ENCODE measurements around the gene E4F1. TPM values are rescaled to one million over a fixed set of nuclear protein-coding genes. Genes with fewer than 3 reads are reported as not detected.

Gene E4F1, protein sequence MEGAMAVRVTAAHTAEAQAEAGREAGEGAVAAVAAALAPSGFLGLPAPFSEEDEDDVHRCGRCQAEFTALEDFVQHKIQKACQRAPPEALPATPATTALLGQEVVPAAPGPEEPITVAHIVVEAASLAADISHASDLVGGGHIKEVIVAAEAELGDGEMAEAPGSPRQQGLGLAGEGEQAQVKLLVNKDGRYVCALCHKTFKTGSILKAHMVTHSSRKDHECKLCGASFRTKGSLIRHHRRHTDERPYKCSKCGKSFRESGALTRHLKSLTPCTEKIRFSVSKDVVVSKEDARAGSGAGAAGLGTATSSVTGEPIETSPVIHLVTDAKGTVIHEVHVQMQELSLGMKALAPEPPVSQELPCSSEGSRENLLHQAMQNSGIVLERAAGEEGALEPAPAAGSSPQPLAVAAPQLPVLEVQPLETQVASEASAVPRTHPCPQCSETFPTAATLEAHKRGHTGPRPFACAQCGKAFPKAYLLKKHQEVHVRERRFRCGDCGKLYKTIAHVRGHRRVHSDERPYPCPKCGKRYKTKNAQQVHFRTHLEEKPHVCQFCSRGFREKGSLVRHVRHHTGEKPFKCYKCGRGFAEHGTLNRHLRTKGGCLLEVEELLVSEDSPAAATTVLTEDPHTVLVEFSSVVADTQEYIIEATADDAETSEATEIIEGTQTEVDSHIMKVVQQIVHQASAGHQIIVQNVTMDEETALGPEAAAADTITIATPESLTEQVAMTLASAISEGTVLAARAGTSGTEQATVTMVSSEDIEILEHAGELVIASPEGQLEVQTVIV
- total RNA-seq: 22.9 and 25.2 TPM in 2 replicates

DNA sequence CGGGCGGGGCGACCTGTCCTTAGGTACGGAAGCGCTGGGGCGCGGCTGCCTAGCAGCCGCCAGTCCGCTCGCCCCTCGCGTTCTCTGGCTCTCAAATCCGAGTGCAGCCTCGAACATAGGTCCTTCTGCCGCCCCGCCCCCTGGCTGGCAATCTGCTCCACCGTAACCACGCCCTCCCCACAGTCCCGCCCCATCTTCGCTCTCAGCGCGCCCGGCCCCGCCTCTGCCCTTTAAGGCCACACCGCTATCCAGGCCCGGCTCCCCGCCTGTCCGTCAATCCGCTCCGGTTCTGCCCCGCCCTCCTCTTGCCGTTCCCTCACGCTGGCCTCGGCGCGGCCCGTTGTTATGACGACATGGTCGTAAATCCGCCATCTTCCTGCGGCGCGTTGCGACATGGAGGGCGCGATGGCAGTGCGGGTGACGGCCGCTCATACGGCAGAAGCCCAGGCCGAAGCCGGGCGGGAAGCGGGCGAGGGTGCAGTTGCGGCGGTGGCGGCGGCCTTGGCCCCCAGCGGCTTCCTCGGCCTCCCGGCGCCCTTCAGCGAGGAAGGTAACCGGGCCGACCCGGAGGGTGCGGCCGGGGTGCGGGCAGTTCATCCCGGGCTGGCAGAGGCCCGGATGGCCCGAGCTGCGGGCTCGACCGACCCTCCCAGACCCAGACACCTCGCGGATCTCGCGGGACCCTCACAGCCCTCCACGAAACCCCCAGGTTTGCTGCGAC, at the start of gene E4F1:
E4F1 (plus strand) TSS at position 371 of the 721 bp plus-strand sequence; CDS start at position 394, 23 bp downstream.

DNA sequence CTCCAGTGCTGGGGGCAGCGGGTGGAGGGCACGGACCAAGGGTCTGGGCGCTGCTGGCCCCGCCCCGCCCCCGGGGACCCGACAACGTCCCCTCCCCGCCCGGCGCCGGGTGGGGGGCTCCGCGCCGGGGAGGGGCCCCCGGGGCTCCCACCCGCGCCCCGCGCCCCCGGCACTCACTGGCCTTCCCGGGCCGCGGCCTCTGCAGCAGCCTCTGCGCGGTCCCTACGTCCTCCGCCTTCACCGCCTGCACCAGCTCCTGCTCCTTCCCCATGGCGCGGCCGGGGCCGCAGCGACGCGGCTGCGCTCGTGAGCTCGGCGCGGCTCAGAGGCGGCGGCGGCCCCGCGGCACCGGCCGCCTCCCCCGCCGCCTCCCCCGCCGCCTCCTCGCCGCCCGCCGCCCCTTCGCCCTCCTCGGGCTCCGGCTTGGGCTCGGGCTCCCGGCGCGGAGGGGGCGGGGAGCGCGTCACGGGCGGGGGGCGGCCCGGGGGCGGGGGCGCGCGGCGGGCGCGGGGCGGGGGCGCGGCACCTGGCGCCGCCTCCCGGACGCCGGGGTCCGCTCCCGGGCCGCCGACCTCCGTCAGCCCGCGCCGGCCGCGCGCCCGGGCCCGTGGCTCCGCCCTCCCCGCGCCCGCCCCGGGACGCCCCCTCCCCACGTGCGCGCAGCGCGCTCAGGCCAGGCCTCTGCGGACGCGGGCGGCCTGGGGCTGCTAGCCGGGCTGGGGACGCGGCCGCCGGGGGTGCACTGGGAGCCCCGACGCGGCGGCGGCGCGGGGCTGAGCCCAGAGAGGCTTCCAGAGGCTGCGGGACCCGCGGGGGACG, 27.0 kb upstream of the E4F1 start, which contains the start of gene CASKIN1:
CASKIN1 (minus strand) TSS at position 444 of the 819 bp plus-strand sequence; CDS start at position 271, 173 bp downstream.

DNA sequence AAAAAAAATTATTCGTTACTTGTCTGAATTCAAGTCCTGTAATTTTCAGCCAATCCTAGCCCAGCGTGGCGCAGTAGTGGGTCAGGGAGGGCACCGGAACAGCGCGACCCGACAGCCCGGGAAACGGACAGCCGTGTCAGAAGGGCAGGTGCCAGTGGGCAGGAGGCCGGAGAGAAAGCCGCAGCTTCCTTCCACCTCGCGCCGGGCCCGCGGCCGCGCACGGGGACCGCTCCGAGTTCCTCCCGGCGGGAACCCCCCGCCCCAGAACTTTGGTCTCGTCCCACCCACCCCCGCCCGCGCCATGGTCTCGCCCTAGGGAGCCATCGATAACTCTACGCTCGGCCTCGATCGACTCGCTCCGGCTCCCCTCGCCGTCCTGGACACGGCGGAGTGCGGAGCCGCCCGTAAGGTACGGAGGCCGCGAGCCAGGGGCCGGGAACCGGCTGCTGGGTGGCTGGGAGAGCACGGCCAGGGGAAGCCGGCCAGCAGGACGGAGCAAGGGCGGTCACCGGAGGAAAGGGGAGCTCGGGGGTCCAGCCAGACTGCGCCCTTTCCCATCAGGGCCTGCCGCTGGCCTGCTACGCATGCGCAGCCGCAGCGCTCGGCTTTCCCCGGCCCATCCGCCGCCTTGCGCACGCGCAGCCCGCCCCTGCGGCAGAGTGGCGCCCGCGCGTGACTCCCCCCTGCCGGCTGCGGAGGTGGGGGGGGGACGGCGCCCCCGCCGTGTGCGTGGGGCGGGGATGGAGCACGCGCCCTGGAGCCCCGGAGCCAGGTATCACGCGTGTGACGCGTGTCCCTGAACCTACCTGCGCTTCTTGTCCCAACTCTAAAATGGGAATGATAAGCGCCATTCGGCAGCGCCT, 18.1 kb upstream of the E4F1 start, which contains the start of gene MLST8:
MLST8 (plus strand) TSS at position 351 of the 863 bp plus-strand sequence. CDS start 632 bp downstream, outside the sequence.

DNA sequence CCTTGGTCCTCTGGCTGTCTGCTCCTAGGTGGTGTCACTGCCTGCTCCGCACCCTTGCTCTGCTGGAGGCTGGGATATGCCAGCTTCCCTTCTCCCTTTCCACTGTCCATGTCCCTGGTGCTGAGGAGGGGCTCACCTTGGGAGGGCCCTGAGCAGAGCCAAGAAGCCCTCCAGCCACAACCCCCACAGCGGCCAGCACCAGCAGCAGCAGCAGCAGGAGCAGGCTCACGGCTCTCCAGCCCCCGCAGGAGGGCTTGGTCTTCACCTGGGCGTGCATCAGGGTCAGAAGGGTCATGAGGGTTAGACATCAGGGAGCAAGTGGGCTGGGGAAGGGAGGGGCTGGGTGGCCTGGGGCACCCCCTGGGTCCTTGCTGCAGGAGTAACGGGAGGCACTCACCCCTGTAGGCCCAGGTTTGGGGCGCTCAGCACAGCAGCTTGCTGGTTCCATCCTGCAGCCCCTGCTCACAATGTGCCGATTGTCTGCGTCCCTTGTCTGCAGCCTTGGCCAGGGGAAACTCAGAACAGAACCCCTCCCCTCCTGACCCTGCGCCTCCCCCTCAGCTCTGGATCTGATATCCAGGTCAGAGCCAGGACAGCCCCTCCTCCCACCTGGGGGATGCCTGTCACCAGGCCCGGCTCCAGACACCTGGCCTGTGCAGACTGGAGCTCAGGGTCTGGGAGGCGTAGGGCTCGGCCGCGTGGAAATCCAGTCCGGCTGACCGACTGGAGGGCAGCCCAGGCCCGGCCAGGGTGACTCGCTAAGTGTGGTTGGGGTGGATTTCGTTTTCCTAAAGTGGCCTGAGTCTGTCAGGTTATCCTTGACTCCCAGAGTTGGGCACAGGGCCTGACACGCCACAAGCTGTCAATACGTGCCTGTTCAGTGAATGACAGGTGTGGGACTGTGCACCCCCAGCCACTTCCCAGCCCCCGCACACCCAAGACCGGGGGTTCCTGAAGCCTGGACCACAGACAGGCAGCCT, 12.7 kb upstream of the E4F1 start, which contains the start of gene BRICD5:
BRICD5 (minus strand) TSS at position 478 of the 980 bp plus-strand sequence; CDS start at position 448, 30 bp downstream.

DNA sequence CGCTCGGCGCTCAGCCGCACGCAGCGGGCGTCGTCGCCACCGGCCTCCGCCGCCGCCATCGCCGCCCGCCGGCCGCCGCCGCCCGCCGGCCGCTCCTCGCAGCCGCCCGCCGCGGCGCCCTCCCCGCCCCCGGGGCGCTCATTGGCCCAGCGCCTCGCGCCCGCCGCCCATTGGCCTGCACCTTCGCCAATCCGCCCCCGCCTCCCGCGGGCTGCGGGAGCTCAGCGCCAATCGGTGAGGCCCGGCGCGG, 8.7 kb upstream of the E4F1 start, which contains the start of gene PGP:
PGP (minus strand) TSS at position 122 of the 250 bp plus-strand sequence; CDS start at position 59, 63 bp downstream.

DNA sequence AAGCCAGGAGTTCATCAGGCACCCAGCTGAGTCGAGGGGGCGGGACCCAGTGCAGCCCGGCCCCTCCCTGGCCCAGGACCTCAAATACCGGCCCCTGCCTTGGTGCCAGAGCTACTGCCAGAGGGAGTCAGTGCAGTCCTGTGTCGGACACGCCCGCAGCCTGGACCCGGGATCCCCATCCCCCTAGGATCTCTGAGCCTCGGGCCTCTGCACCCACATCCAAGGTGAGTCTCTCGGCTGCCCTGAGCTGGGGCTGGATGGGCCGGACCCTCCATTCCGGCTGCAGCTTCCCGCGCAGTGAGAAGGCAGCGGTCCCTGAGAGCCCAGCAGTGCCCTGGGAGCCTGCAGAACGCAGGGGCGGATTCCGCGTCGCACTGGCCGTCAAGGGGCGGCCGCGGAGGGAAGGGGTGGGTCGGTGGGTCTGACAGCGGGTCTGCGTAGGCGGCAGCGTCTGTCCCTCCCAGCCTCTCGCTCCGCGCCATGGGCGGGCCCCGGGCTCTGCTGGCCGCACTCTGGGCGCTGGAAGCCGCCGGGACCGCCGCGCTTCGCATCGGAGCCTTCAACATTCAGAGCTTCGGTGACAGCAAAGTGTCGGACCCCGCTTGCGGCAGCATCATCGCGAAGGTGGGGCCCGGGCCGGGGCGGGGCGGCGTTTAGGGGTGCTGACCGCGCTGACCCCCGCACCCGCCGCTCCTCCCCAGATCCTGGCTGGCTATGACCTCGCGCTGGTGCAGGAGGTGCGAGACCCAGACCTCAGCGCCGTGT, 13.1 kb downstream of the E4F1 start, which contains the start of gene DNASE1L2:
DNASE1L2 (plus strand) TSS at position 108 of the 765 bp plus-strand sequence; CDS start at position 481, 373 bp downstream.

DNA sequence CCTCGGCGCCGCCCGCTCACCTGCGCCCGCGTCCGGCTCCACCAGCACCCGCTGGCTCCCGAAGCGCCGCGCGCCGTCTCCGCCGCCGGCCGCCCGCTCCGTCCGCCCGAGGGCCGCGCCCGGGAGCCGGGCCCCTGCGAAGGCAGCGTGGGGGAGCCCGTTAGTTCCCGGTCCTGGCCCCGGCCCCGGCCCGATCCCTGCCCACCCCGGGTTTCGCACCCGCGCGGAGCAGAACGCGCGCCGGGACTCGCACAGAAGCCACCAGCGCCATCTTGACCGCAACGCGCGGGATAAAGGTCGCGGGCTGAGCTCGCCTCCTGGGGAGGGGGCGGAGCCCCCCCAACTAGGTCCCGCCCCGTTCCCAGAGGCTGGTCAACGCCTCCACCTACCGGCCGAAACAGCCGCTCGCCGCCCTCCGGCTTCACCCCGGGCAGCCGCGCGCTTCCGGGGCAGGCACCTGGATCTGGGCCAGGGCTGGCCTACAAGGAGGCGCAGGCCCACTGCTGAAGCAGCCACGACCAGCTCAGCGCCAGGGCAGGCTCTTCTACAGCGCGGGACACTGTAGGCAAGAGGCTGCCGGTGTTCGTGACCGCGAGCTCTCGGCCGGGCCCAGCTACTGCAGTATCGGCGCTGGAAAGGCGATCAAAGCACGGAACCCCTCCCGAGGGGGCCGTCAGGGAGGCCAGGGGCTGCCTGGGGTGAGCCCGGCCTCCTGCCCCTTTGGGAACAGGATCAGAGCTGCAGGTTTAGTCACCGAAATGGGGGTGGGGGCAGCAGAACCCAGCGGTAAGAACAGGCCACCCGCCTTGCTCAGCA, 28.1 kb downstream of the E4F1 start, which contains the start of gene ECI1:
ECI1 (minus strand) TSS at position 292 of the 816 bp plus-strand sequence; CDS start at position 271, 21 bp downstream.

DNA sequence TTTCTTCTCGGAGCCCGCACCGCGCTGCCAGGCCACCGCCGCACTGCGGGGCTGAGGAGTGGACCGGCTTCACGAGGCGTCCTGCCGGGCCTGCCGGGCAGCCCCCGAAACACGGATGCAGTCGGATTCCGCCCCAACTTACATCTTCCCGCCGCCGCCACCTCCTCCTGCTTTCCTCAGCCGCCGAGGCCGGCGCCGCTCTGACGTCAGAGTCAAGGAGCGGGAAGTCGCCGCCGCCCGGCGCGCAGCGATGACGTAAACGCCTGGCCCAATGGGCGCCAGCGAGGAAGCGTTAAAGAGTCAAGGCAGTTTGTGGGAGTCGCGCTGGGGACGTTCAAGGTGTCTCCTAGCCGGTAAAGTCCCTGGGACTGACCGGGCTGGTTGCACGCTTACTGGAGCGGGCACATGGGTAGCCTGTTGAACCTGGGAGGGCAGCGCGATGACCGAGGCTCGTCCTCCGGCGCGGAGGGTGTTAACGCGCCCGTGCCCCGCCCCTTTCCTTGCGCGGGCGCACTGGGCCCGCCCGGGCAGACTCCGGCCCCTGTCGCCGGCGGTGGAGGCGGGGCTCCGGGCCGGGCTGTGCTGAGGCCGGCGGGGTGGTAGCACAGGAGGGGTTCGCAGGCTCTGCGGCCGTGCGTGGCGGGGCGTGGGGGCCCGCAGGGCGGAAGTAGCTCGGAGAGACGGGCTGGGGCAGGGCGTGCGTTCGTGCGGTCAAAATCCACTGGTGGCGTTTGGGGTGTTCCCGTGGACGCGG, 44.7 kb downstream of the E4F1 start, which contains the start of gene RNPS1:
RNPS1 (minus strand) TSS at position 214 of the 754 bp plus-strand sequence. CDS start 3,483 bp downstream, outside the sequence.

Other genes starting within 250 kb of the E4F1 start
- not detected in 2 replicates for gene NOXO1, start 242.1 kb upstream of the E4F1 start, total RNA-seq
- gene GFER, start 239.4 kb upstream of the E4F1 start, total RNA-seq: 21.1 and 43.7 TPM in 2 replicates
- 4.2 and 8.4 TPM in 2 replicates for gene SYNGR3, start 233.6 kb upstream of the E4F1 start, total RNA-seq
- 44.0 and 45.6 TPM in 2 replicates for gene ZNF598, start 213.8 kb upstream of the E4F1 start, total RNA-seq
- 1.6 and 1.8 TPM in 2 replicates for gene NPW, start 203.8 kb upstream of the E4F1 start, total RNA-seq
- gene NHERF2, start 196.7 kb upstream of the E4F1 start, total RNA-seq: 47.4 and 58.7 TPM in 2 replicates
- gene NTHL1, start 175.8 kb upstream of the E4F1 start, total RNA-seq: 49.2 and 53.0 TPM in 2 replicates
- 36.0 and 55.9 TPM in 2 replicates for gene TSC2, start 175.6 kb upstream of the E4F1 start, total RNA-seq
- gene PKD1, start 87.7 kb upstream of the E4F1 start, total RNA-seq: 74.8 and 88.1 TPM in 2 replicates
- 1.5 and 3.3 TPM in 2 replicates for gene RAB26, start 75.0 kb upstream of the E4F1 start, total RNA-seq
- 54.0 and 62.0 TPM in 2 replicates for gene TRAF7, start 67.8 kb upstream of the E4F1 start, total RNA-seq
- under 0.01 TPM in 1 of 2 replicates, not detected in the other for gene CASKIN1, start 27.0 kb upstream of the E4F1 start, total RNA-seq
- 80.4 and 86.6 TPM in 2 replicates for gene MLST8, start 18.1 kb upstream of the E4F1 start, total RNA-seq
- gene BRICD5, start 12.7 kb upstream of the E4F1 start, total RNA-seq: 1.3 and 2.7 TPM in 2 replicates
- gene PGP, start 8.8 kb upstream of the E4F1 start, total RNA-seq: 24.5 and 27.1 TPM in 2 replicates
- gene DNASE1L2, start 12.9 kb downstream of the E4F1 start, total RNA-seq: 0.15 and 1.0 TPM in 2 replicates
- gene ECI1, start 28.0 kb downstream of the E4F1 start, total RNA-seq: 54.3 and 66.3 TPM in 2 replicates
- 218 and 221 TPM in 2 replicates for gene RNPS1, start 44.5 kb downstream of the E4F1 start, total RNA-seq
- gene ABCA3, start 117.1 kb downstream of the E4F1 start, total RNA-seq: 0.15 and 0.34 TPM in 2 replicates
- gene CCNF, start 205.9 kb downstream of the E4F1 start, total RNA-seq: 39.3 and 42.1 TPM in 2 replicates
- 23.8 and 25.9 TPM in 2 replicates for gene TEDC2, start 236.5 kb downstream of the E4F1 start, total RNA-seq
- gene NTN3, start 247.7 kb downstream of the E4F1 start, total RNA-seq: 0.15 and 0.34 TPM in 2 replicates

Data from bronchus fibroblast of lung (primary cell).